ENCODE data around the gene WNK1.

DNA sequence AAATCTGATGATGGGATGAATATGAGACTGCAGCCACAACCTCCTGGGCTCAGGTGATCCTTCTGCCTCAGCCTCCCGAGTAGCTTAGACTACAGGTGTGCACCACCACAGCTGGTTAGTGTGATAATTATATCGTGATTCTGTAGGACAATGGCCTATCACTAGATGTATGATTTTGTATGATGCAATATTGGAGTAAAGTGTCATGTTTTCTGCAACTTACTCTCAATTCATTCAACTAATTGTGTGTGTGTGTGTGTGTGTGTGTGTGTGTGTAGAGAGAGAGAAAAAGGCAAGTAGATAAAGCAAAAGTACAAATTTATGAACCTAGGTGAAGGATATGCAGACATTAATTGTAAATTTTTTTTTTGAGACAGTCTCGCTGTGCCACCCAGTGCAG is 186.4 kb downstream of the WNK1 start:
- no peak for TF ChIP-seq POLR2A (IDR thresholded peaks at IDR 0.05)
- no peak for TF ChIP-seq CTCF (IDR thresholded peaks at IDR 0.05 in 4 of 5, conservative IDR thresholded peaks at IDR 0.05 in 1 of 5)

All from gastrocnemius medialis (tissue), 4 donors.